ENCODE results near the gene NET1. TPM values are rescaled to one million over a fixed set of nuclear protein-coding genes. Genes with fewer than 3 reads are reported as not detected.

Gene NET1, protein sequence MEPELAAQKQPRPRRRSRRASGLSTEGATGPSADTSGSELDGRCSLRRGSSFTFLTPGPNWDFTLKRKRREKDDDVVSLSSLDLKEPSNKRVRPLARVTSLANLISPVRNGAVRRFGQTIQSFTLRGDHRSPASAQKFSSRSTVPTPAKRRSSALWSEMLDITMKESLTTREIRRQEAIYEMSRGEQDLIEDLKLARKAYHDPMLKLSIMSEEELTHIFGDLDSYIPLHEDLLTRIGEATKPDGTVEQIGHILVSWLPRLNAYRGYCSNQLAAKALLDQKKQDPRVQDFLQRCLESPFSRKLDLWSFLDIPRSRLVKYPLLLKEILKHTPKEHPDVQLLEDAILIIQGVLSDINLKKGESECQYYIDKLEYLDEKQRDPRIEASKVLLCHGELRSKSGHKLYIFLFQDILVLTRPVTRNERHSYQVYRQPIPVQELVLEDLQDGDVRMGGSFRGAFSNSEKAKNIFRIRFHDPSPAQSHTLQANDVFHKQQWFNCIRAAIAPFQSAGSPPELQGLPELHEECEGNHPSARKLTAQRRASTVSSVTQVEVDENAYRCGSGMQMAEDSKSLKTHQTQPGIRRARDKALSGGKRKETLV
- total RNA-seq: 32.4 and 41.9 TPM in 2 replicates

DNA sequence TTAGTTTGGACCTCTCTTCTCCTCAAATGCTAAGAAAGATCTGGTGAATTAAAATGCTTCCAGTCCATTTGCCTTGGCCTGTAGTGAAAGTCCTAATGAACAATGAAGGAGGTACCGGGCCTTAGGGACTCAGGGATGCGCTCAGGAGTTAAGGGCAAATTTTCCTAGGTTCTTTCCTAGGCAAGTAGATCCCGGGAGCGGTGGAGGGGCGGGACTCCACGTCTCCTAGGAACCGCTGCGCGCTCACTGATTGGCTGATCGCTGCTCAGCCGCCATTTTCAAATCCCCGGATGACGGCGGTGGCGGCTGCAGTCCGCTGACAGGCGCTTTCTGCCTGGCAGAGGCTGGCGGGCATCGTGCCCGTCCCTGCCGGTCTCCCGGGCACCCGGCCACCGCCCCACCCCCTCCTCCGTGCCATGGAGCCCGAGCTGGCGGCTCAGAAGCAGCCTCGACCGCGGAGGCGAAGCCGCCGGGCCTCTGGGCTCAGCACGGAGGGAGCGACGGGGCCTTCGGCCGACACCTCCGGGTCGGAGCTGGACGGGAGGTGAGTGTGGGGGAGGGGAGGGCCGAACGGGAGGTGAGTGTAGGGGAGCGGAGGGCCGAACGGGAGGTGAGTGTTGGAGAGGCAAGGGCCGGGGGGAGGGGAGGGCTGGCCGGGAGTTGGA, at the start of gene NET1:
Gene NET1, plus strand, starts transcription at position 281 of the 665 bp plus-strand sequence. Its CDS starts 136 bp downstream, at position 417.

DNA sequence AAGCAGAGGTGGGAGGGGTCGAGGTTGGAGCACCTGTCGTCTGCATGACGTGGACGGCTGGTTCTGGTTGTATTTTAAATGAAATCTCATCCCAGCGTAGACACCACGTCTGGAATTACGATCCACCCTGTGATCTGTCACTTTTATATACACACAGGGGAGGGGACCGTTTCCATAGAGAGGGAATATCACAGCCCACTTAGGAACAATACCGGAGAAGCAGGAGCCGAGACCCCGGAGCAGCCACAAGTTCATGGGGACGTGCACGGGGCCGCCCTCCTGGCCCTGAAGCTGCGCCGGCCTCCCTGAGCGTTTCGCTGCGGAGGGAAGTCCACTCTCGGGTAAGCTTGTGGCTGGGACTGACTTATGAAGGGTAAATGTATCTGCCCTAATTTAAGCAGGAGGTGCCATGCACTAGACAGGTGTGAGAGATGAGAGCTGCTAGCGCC, 47.4 kb upstream of the NET1 start, which contains the start of gene UCN3:
Gene UCN3, plus strand, starts transcription at position 77 of the 449 bp plus-strand sequence. CDS start 8,755 bp downstream, outside the sequence.

DNA sequence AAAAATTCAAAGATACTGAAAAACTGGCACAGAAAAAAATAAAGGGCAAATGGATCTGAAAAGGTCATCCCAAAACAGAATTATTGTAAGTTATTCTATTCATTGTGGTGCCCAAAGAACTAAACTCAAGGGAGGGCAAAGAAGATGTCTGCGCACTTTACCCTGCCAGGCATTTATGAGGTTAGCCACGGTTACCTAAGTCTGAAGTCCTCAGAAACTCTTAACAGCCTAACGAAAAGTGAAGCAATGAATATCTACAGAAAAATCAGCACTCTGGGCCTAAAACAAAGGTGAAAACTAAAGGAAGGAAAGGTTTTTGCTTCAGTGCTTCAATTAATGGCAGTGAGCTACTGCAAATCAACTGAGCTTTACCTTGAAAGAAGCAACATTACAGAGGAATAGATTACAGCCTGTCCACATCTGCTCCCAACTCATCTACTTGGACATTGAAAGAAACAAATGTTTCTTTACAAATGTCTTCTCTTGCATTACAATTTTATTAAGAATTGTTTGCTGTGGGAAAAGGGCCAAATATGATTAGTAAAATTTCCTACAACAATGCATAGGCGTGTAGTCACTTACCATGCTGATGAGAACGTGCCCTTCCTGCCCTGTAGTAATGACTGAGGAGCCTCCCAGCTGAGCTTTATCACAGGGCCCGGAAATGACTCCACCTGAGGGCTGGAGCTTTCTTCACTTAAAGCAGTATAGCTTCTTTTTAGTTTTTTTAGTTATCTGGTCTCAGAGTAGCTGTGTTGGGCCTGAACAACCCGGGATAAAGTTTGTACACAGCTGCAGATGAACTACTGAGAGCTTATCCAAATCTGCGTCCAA, 7.9 kb upstream of the NET1 start, which contains the start of gene TUBAL3:
Gene TUBAL3, minus strand, starts transcription at position 621 of the 834 bp plus-strand sequence. Its CDS starts 36 bp downstream, at position 585.

DNA sequence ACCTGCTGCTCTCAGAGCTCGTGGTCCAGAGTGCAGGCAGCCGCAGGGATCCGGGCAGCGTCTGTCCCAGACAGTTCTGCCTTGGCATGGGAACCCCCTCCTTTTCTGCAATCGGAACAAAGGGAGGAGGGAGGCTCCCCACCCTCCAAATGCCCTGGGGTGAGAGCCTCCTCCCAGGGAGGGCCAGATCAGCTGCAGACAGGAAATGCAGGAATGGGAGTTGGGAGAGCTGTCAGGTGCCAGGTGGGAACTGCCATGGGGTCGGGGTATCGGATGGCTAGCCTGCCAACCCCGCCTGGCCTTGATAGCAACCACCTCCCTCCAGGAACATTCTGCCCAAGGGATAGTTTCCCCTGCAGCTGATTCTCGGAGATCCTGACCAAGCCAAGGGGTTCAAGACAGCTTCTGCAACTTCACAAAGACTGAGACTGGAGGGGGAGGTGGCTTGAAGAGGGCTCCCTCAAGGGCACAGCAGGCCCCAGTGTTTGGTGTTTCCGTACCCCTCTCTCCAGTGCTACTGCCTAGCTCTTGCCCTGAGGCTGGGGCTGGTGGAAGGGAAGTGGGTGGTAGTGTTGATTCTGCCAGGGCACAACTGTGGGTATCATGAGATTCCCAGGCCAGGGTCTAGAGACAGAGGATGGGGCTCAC, 87.3 kb downstream of the NET1 start, which contains the start of gene CALML5:
Gene CALML5, minus strand, starts transcription at position 78 of the 648 bp plus-strand sequence. CDS start 132 bp downstream, outside the sequence.

Other genes starting within 250 kb of the NET1 start
- gene AKR1C8, start 227.4 kb upstream of the NET1 start, total RNA-seq: not detected in 2 replicates
- gene AKR1C4, start 215.7 kb upstream of the NET1 start, total RNA-seq: not detected in 2 replicates
- gene UCN3, start 47.6 kb upstream of the NET1 start, total RNA-seq: not detected in 2 replicates
- 0.07 and 0.20 TPM in 2 replicates for gene TUBAL3, start 7.7 kb upstream of the NET1 start, total RNA-seq
- not detected in 2 replicates for gene CALML5, start 87.0 kb downstream of the NET1 start, total RNA-seq
- not detected in 2 replicates for gene CALML3, start 112.4 kb downstream of the NET1 start, total RNA-seq